Hepatocyte (in vitro differentiated cells): ENCODE measurements around the gene B3GNT7. TPM values are rescaled to one million over a fixed set of nuclear protein-coding genes. Genes with fewer than 3 reads are reported as not detected.

Experiments
- DNase-seq: peaks from one replicate; pipeline ENCODE4 v3.0.0-alpha.2; 2016; ENCODE audit warnings: low spot score
- H2AFZ ChIP-seq: fragments of 200-600 bp; sonication (generic); 2 replicates; pipeline ENCODE4 v1.6.0; 2016; ENCODE audit warnings: antibody characterized with exemption, mild to moderate bottlenecking
- H3K27ac ChIP-seq: fragments of 200-600 bp; sonication (generic); 2 replicates; pipeline ENCODE4 v1.5.1; 2016; ENCODE audit warnings: mild to moderate bottlenecking
- H3K27me3 ChIP-seq: fragments of 200-600 bp; sonication (generic); 2 replicates; pipeline ENCODE4 v1.6.1; 2016
- H3K36me3 ChIP-seq: fragments of 200-600 bp; sonication (generic); replicated peaks from 2 replicates; pipeline ENCODE4 v1.5.1; 2016; ENCODE audit warnings: low read depth; ENCODE audit not compliant: insufficient read depth
- H3K4me1 ChIP-seq: fragments of 200-600 bp; sonication (generic); 2 replicates; pipeline ENCODE4 v1.5.1; 2016; ENCODE audit warnings: mild to moderate bottlenecking, moderate library complexity; ENCODE audit not compliant: insufficient read depth
- H3K4me2 ChIP-seq: fragments of 200-600 bp; sonication (generic); 2 replicates; pipeline ENCODE4 v1.6.0; 2016
- H3K4me3 ChIP-seq: fragments of 200-600 bp; sonication (generic); 2 replicates; pipeline ENCODE4 v1.5.1; 2016; ENCODE audit warnings: mild to moderate bottlenecking
- H3K79me2 ChIP-seq: fragments of 200-600 bp; sonication (generic); 2 replicates; pipeline ENCODE4 v1.6.0; 2017; ENCODE audit warnings: mild to moderate bottlenecking
- H3K9me2 ChIP-seq: fragments of 200-600 bp; sonication (generic); replicated peaks from 2 replicates; pipeline ENCODE4 v1.6.0; 2017; ENCODE audit warnings: mild to moderate bottlenecking; ENCODE audit not compliant: insufficient read depth
- H3K9me3 ChIP-seq: fragments of 200-600 bp; sonication (generic); 2 replicates; pipeline ENCODE4 v1.5.1; 2016; ENCODE audit warnings: low read depth, mild to moderate bottlenecking
- H4K20me1 ChIP-seq: fragments of 200-600 bp; sonication (generic); 2 replicates; pipeline ENCODE4 v1.6.0; 2016; ENCODE audit warnings: mild to moderate bottlenecking; ENCODE audit not compliant: insufficient read depth, poor library complexity, severe bottlenecking
- EZH2 ChIP-seq: fragments of 200-600 bp; sonication (generic); IDR thresholded peaks from 2 replicates; pipeline ENCODE4 v1.6.1; 2016; ENCODE audit warnings: antibody characterized with exemption, mild to moderate bottlenecking, borderline replicate concordance
- EZH2phosphoT487 ChIP-seq: fragments of 200-600 bp; sonication (generic); IDR thresholded peaks from one replicate; pipeline ENCODE4 v1.6.1; 2018; ENCODE audit warnings: antibody characterized with exemption, mild to moderate bottlenecking, low read depth, moderate library complexity; ENCODE audit not compliant: unreplicated experiment, severe bottlenecking
- WGBS: methylation state at CpG from one replicate; pipeline ENCODE4 v1.1.6; 2016; ENCODE audit warnings: low lambda C conversion rate; ENCODE audit errors: missing lambda C conversion rate; 5-methylcytosine and 5-hydroxymethylcytosine counted together
- polyA plus RNA-seq: library from polyadenylated mRNA; unstranded; fragments of >200 nt; fragmentation: Nextera tagmentation; extraction: Ambion mirVana; gene quantifications from 2 replicates; pipeline ENCODE4 v1.2.1, GENCODE V29; 2016
- total RNA-seq: library from RNA; depleted of rRNA; stranded (reverse); fragments of >200 nt; gene quantifications from 2 replicates; pipeline ENCODE4 v1.2.3, GENCODE V29; 2014
- TF ChIP-seq, protein P1 (sequence below): fragments of 200-600 bp; sonication (generic); IDR thresholded peaks from 2 replicates; pipeline ENCODE4 v1.5.1; 2016; ENCODE audit warnings: antibody characterized with exemption, mild to moderate bottlenecking; ENCODE audit not compliant: poor library complexity

The B3GNT7 gene
- total and polyA plus RNA-seq, 2 experiments from 2014 or later = 4.3 to 6.2 TPM

GRCh38 chr2:231371430-231372054 is 24.0 kb upstream of the B3GNT7 start:
- no peaks in the 10 kb centered on the region for H3K79me2 ChIP-seq
- TF ChIP-seq, protein P1, sequence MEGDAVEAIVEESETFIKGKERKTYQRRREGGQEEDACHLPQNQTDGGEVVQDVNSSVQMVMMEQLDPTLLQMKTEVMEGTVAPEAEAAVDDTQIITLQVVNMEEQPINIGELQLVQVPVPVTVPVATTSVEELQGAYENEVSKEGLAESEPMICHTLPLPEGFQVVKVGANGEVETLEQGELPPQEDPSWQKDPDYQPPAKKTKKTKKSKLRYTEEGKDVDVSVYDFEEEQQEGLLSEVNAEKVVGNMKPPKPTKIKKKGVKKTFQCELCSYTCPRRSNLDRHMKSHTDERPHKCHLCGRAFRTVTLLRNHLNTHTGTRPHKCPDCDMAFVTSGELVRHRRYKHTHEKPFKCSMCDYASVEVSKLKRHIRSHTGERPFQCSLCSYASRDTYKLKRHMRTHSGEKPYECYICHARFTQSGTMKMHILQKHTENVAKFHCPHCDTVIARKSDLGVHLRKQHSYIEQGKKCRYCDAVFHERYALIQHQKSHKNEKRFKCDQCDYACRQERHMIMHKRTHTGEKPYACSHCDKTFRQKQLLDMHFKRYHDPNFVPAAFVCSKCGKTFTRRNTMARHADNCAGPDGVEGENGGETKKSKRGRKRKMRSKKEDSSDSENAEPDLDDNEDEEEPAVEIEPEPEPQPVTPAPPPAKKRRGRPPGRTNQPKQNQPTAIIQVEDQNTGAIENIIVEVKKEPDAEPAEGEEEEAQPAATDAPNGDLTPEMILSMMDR = no peak
- TF ChIP-seq EZH2 = no peak
- TF ChIP-seq EZH2phosphoT487 = no peak
- H3K36me3 ChIP-seq = no peaks in the 10 kb centered on the region
- no peaks in the 10 kb centered on the region for H4K20me1 ChIP-seq
- DNase-seq = no peak
- H3K27me3 ChIP-seq = no peaks in the 10 kb centered on the region
- no peak overlapping the region for H2AFZ ChIP-seq
- 91% methylated on average over 13 of the region's 13 CpGs for whole genome bisulfite sequencing
- H3K9me2 ChIP-seq = no peaks in the 10 kb centered on the region
- H3K27ac ChIP-seq = no peak overlapping the region
- H3K4me2 ChIP-seq = no peak overlapping the region
- H3K4me3 ChIP-seq = no peak overlapping the region
- H3K9me3 ChIP-seq = no peaks in the 10 kb centered on the region
- peaks cover 8% of the 10 kb centered on the region for H3K4me1 ChIP-seq

DNA sequence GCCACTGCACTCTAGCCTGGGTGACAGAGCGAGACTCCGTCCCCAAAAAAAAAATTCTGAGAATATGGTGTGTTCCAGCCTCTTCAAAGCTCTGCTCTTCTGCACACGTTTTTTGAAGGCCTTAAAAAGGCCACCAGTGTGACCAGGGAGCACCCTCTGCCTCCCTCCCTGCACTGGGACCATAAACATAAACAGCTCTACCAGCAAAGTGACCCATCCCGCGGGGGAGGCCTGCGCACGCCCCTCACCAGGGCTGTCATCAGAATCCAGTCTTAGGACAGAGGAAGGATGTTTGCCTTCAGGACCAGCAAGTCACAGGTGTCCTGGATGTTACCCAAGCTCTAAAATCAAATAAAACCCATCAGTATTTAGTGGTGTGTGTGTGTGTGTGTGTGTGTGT is 23.2 kb upstream of the B3GNT7 start:
- Histone ChIP-seq H3K27ac (no peak overlapping the region), H3K4me2 (no peak overlapping the region), H3K9me3 (no peaks in the 10 kb centered on the region), H3K4me3 (no peak overlapping the region), H2AFZ (no peak overlapping the region), H3K27me3 (no peaks in the 10 kb centered on the region), H3K79me2 (no peaks in the 10 kb centered on the region), H3K9me2 (no peaks in the 10 kb centered on the region), H4K20me1 (no peaks in the 10 kb centered on the region), H3K4me1 (peaks cover 8% of the 10 kb centered on the region), H3K36me3 (no peaks in the 10 kb centered on the region)
- DNase-seq = no peak
- TF ChIP-seq EZH2 = no peak
- TF ChIP-seq, protein P1 = no peak
- no peak for TF ChIP-seq EZH2phosphoT487
- WGBS = 90% methylated on average over 7 of the region's 7 CpGs

GRCh38 chr2:231373184-231373583 is 22.3 kb upstream of the B3GNT7 start:
- Histone ChIP-seq H4K20me1 (no peaks in the 10 kb centered on the region), H3K79me2 (no peaks in the 10 kb centered on the region), H2AFZ (no peak overlapping the region), H3K4me2 (no peak overlapping the region), H3K27me3 (no peaks in the 10 kb centered on the region), H3K9me3 (no peaks in the 10 kb centered on the region), H3K27ac (peak overlapping the region; percentile 46), H3K36me3 (no peaks in the 10 kb centered on the region), H3K4me3 (no peak overlapping the region), H3K4me1 (peaks cover 14% of the 10 kb centered on the region), H3K9me2 (no peaks in the 10 kb centered on the region)
- TF ChIP-seq EZH2phosphoT487 (no peak), EZH2 (no peak)
- WGBS = 89% methylated on average over 8 of the region's 8 CpGs
- no peak for DNase-seq

- 87% methylated on average over 9 of the region's 9 CpGs for WGBS
- TF ChIP-seq EZH2 (no peak), EZH2phosphoT487 (no peak)
- TF ChIP-seq, protein P1 = no peak
- Histone ChIP-seq H4K20me1 (no peaks in the 10 kb centered on the region), H3K27ac (peak overlapping the region; percentile 46), H3K79me2 (no peaks in the 10 kb centered on the region), H3K4me1 (peaks cover 20% of the 10 kb centered on the region), H3K4me3 (no peak overlapping the region), H3K36me3 (no peaks in the 10 kb centered on the region), H3K4me2 (no peak overlapping the region), H2AFZ (no peak overlapping the region), H3K9me3 (no peaks in the 10 kb centered on the region), H3K9me2 (no peaks in the 10 kb centered on the region), H3K27me3 (no peaks in the 10 kb centered on the region)
- DNase-seq = no peak
Measured at GRCh38 chr2:231373786-231374349, 21.6 kb upstream of the B3GNT7 start.
